Measurements from ENCODE around the gene CPZ.

Gene CPZ

DNA sequence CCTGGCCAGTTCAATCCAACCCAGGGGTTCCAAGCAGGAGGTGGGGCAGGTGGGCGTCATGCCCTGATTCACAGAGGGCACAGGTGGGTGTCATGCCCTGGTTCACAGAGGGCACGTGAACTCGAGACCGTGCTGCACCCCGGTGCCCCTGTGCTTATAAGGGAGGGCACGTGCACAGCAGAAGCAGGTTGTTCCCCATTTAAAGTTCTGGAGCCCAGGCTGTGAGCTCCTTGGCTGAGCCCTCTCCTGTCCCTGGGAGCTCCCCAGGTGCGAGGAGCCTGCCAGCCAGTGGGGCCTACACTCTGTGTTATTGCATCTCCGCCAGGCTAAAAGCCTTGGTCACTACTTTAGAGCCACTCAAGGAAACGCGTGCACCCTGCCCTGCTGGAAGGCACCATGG, 3.2 kb upstream of the CPZ start:
- CTCF ChIA-PET: interaction anchor here (1.3 kb wide), 1 partner anchor 121 kb away, joined by 4 read pairs; no protein-coding TSS in a partner anchor
- TF ChIP-seq, protein P1, sequence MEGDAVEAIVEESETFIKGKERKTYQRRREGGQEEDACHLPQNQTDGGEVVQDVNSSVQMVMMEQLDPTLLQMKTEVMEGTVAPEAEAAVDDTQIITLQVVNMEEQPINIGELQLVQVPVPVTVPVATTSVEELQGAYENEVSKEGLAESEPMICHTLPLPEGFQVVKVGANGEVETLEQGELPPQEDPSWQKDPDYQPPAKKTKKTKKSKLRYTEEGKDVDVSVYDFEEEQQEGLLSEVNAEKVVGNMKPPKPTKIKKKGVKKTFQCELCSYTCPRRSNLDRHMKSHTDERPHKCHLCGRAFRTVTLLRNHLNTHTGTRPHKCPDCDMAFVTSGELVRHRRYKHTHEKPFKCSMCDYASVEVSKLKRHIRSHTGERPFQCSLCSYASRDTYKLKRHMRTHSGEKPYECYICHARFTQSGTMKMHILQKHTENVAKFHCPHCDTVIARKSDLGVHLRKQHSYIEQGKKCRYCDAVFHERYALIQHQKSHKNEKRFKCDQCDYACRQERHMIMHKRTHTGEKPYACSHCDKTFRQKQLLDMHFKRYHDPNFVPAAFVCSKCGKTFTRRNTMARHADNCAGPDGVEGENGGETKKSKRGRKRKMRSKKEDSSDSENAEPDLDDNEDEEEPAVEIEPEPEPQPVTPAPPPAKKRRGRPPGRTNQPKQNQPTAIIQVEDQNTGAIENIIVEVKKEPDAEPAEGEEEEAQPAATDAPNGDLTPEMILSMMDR (IDR thresholded peaks at IDR 0.05; ENCODE audit: control extremely low read depth, extremely low read depth, low read depth, missing control alignments): no peak
- POLR2A ChIA-PET: no interaction called here
- no peak for DNase-seq (ENCODE audit: extremely low spot score)

- DNase-seq (ENCODE audit: extremely low spot score): no peak
- POLR2A ChIA-PET: no interaction called here
- CTCF ChIA-PET: interaction anchor here (1.3 kb wide), 1 partner anchor 122 kb away, joined by 4 read pairs; no protein-coding TSS in a partner anchor
- TF ChIP-seq, protein P1 (IDR thresholded peaks at IDR 0.05; ENCODE audit: control extremely low read depth, extremely low read depth, low read depth, missing control alignments): no peak
These were observed 2.6 kb upstream of the CPZ start for GRCh38 chr4:8589823-8590545.

DNA sequence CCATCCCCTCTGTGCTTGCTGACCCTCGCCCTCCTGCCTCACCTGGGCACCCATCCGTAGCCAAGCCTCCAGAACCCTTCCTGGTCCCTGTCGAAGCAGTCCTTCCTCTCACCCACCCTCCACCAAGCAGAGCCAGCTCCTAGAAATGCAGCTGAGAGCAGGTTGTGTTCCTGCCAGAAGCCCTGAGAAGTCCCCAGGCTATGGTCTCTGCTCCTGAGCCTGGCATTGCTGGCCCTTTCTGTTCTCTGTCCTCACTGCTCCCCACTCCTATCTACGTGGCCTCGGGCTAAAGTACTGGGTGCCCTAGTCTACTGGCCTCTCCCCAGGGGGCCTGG, 2.1 kb upstream of the CPZ start:
- ChIA-PET POLR2A (no interaction called here), CTCF (interaction anchor here (1.3 kb wide), 1 partner anchor 122 kb away, joined by 4 read pairs; no protein-coding TSS in a partner anchor)
- TF ChIP-seq, protein P1 (IDR thresholded peaks at IDR 0.05; ENCODE audit: control extremely low read depth, extremely low read depth, low read depth, missing control alignments): no peak
- DNase-seq (ENCODE audit: extremely low spot score): no peak

DNA sequence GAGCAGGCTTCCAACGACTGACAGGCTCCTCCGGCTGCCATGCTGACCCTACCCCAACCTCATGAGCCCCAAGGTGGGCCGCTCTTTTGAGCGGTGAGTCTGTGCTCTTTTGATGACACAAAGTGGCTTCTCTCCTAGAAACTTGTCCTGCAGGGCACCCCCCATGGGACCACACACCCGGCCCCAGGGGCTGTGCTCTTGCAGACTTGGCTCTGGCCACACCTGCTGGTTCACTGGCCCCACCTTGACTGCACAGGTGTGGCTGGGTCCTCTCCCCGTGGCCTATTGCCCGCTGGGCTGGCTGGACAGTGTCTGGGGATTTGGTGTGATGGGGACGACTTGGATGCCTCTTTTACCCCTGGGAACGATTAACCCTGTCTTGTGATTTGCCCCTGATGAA, 1.5 kb upstream of the CPZ start:
- DNase-seq (ENCODE audit: extremely low spot score): no peak
- ChIA-PET CTCF (no interaction called here), POLR2A (no interaction called here)
- TF ChIP-seq, protein P1 (IDR thresholded peaks at IDR 0.05; ENCODE audit: control extremely low read depth, extremely low read depth, low read depth, missing control alignments): no peak

GRCh38 chr4:8591626-8592365, 769 bp upstream of the CPZ start:
- POLR2A ChIA-PET: no interaction called here
- no peak for DNase-seq (ENCODE audit: extremely low spot score)
- TF ChIP-seq, protein P1 (IDR thresholded peaks at IDR 0.05; ENCODE audit: control extremely low read depth, extremely low read depth, low read depth, missing control alignments): no peak
- CTCF ChIA-PET: interaction anchor here (0.8 to 1.2 kb wide), 2 partner anchors 39 to 124 kb away, joined by 3 to 4 read pairs; no protein-coding TSS in a partner anchor

- TF ChIP-seq, protein P1 (IDR thresholded peaks at IDR 0.05; ENCODE audit: control extremely low read depth, extremely low read depth, low read depth, missing control alignments): no peak
- ChIA-PET POLR2A (no interaction called here), CTCF (interaction anchor here (1.5 kb wide), 1 partner anchor 124 kb away, joined by 4 read pairs; no protein-coding TSS in a partner anchor)
- no peak for DNase-seq (ENCODE audit: extremely low spot score)
These were observed 915 bp downstream of the CPZ start for GRCh38 chr4:8593264-8594096.
